ENCODE results near the gene GRIK4.
A peak's percentile ranks its signal among the peaks of the same experiment; 100 is the strongest.

GRIK4 gene

DNA sequence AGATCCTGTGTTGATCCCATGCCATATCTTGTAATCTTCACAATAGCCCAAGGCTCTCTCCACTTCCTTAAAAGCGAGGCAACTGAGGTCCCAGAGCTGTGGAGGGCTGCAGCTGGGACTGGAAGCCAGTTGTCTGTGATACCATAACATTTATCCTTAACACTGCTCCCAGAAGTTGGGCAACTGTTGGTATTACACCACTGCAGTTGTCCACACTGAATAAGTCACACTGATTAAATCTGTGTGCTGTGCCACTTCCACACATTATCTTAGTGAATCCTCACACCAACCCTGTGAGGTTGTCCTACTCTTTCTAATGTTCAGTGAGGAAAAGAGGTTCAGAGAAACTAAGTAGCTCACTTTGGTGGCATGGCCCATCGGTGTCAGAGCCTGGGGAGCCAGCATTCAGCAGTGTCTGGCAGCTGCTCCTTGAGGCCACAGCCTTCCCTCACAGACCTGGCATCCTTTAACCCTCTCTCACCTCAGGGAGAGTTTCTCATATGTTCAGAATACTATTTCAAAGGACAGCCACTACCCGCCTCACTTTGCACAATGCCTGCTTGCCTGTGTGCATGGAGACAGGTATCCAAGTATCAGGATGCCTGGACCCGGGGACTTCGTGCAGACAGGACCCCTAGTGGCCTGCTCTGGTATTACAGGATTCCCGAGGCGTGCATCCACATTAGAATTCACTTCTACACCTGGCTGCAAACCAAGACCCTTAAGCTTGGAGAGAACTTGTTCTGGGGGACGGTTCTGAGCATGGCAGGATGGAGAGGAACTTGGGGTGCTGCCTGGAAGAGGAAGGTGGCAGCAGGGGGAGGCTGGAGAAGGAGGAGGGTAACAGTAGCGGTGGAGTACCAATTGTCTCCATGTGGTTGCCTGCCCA, 290.5 kb downstream of the GRIK4 start:
- in situ Hi-C loops (cut with MboI; ENCODE audit: low sequenced_read_pairs, unreplicated experiment): no loop called here
- DNase-seq (ENCODE audit: low spot score): peak; percentile 79

DNA sequence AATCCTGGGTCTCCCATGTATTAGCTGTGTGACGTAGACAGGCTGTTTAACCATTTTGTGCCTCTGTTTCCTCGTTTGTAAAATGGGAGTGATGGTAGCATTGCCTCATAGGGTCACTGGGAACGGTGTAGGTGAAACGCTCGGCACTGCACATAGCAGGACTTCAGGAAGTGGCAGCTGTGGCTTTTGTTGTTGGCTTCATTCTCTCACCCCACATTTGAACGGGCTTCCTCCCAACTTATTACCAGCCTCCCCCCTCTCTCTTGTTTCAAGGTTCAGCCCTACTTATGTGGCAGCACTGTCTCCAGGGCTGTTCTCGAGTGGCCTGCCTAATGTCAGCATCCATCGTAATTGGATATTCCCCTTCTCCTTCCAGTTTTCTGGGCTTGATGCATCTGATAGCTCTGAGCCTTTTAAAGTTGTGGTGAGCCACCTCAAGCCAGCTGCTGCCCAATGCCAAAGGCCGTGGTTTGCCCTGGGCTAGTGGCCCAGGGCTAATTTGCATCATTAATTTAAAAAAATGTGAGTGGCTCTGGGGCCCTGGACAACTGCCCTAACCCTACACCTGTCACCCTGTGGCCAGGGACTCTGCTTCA, 294.5 kb downstream of the GRIK4 start:
- in situ Hi-C loops (cut with MboI; ENCODE audit: low sequenced_read_pairs, unreplicated experiment): no loop called here
- no peak for TF ChIP-seq CTCF (IDR thresholded peaks at IDR 0.05; ENCODE audit: borderline replicate concordance, control extremely low read depth, extremely low read depth, insufficient read depth, missing control alignments)
- no peak for DNase-seq (ENCODE audit: low spot score)

More for the DNA sequence above, 290.5 kb downstream of the GRIK4 start:
- peak; percentile 58 for TF ChIP-seq CTCF (IDR thresholded peaks at IDR 0.05; ENCODE audit: borderline replicate concordance, control extremely low read depth, extremely low read depth, insufficient read depth, missing control alignments)

- in situ Hi-C loops (cut with MboI; ENCODE audit: low sequenced_read_pairs, unreplicated experiment): no loop called here
- no peak for TF ChIP-seq CTCF (IDR thresholded peaks at IDR 0.05; ENCODE audit: borderline replicate concordance, control extremely low read depth, extremely low read depth, insufficient read depth, missing control alignments)
- no peak for DNase-seq (ENCODE audit: low spot score)
These were observed 296.0 kb downstream of the GRIK4 start for GRCh38 chr11:120807414-120808150.

GRCh38 chr11:120808616-120809050, 297.1 kb downstream of the GRIK4 start:
- TF ChIP-seq CTCF (IDR thresholded peaks at IDR 0.05; ENCODE audit: borderline replicate concordance, control extremely low read depth, extremely low read depth, insufficient read depth, missing control alignments): no peak
- no peak for DNase-seq (ENCODE audit: low spot score)
- in situ Hi-C loops (cut with MboI; ENCODE audit: low sequenced_read_pairs, unreplicated experiment): no loop called here

GRCh38 chr11:120810251-120810650, 298.7 kb downstream of the GRIK4 start:
- in situ Hi-C loops (cut with MboI; ENCODE audit: low sequenced_read_pairs, unreplicated experiment): no loop called here
- no peak for TF ChIP-seq CTCF (IDR thresholded peaks at IDR 0.05; ENCODE audit: borderline replicate concordance, control extremely low read depth, extremely low read depth, insufficient read depth, missing control alignments)
- no peak for DNase-seq (ENCODE audit: low spot score)

- no peak for TF ChIP-seq CTCF (IDR thresholded peaks at IDR 0.05; ENCODE audit: borderline replicate concordance, control extremely low read depth, extremely low read depth, insufficient read depth, missing control alignments)
- in situ Hi-C loops (cut with MboI; ENCODE audit: low sequenced_read_pairs, unreplicated experiment): no loop called here
- no peak for DNase-seq (ENCODE audit: low spot score)
These were observed 299.7 kb downstream of the GRIK4 start for GRCh38 chr11:120811199-120811598.

Measured in GM13976 (cell line).